ENCODE measurements around the gene PANK4. TPM values are rescaled to one million over a fixed set of nuclear protein-coding genes. Genes with fewer than 3 reads are reported as not detected.
"Not testable (repeated sequence)": the region's sequence is repeated elsewhere in the genome, so short reads cannot be mapped to it uniquely, and the experiment has no call there.

Gene PANK4
- total RNA-seq, 1 experiment from 2014 or later = 27.0 TPM

DNA sequence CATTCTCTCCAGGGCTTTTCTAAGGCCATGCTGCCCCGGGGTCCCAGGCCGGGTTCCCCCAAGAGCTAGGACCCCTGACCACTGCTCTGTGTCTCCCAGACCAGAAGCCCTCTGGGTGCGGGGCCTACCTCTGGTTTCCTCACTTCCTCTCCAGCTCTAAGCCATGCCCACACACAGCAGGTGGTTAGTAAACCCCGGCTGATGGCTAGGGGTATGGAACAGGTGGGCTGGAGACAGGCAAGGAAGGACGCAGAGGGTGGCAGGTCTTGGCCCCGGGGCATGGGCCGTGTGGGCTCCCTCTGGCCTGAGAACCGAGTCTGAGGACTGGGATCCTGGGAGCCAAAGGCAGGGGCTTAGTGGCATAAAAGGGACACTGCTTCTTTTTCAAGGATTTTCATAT, 66.2 kb downstream of the PANK4 start:
- H3K27me3 ChIP-seq (replicated peaks; ENCODE audit: control insufficient read depth, insufficient read depth, low read length) = no peaks in the 10 kb centered on the region
- no peak overlapping the region for H3K27ac Mint-ChIP-seq (ENCODE audit: unreplicated experiment)
- CTCF ChIA-PET = no interaction called here
- H3K4me3 Mint-ChIP-seq (ENCODE audit: unreplicated experiment) = no peak overlapping the region
- H3K4me1 ChIP-seq = no peaks in the 10 kb centered on the region
- no peak overlapping the region for H3K4me3 ChIP-seq (ENCODE audit: low read depth, low read length)
- DNase-seq = no peak
- H3K27me3 Mint-ChIP-seq (ENCODE audit: insufficient read depth, unreplicated experiment) = peaks cover 11% of the 10 kb centered on the region
- H3K36me3 ChIP-seq (ENCODE audit: control insufficient read depth, insufficient read depth, low read length) = no peaks in the 10 kb centered on the region
- H3K9me3 Mint-ChIP-seq (ENCODE audit: unreplicated experiment) = no peaks in the 10 kb centered on the region
- BruUV-seq (replicated peaks) = no TSS peak
- no peaks in the 10 kb centered on the region for H3K4me1 Mint-ChIP-seq (ENCODE audit: low read depth, unreplicated experiment)
- TF ChIP-seq CTCF (IDR thresholded peaks at IDR 0.05; ENCODE audit: insufficient read depth in 1 of 2, low read depth in 1 of 2, low read length in 1 of 2, severe bottlenecking in 1 of 2, unreplicated experiment in 1 of 2) = no peak
- intact Hi-C loops (cut with micrococcal nuclease; ENCODE audit: unreplicated experiment) = no loop called here
- no peaks in the 10 kb centered on the region for H3K36me3 Mint-ChIP-seq (ENCODE audit: insufficient read depth, unreplicated experiment)
- H3K9me3 ChIP-seq = no peaks in the 10 kb centered on the region
- POLR2A ChIA-PET = no interaction called here

DNA sequence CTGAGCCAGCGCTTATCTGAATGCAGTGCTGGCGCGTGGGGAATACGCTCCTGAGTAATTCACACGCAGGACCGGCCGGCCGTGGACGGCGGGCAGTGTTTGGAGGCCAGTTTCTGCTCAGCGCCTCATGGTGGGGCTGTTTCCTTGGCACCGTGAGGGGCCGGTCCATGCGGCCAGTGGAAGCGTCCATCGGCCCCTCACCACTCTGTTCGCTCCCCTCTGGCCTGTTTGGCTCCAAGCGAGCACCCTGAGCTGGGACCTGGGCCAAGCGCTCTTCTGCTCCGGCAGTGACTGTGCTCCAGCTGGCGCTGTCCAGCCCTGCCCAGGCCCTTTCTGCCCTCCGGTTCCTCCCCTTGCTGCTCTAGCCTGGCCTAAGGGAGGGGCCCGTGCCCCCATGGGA, 66.6 kb downstream of the PANK4 start:
- H3K4me1 Mint-ChIP-seq (ENCODE audit: low read depth, unreplicated experiment) = no peaks in the 10 kb centered on the region
- Histone ChIP-seq H3K27me3 (replicated peaks; ENCODE audit: control insufficient read depth, insufficient read depth, low read length) (no peaks in the 10 kb centered on the region), H3K4me3 (ENCODE audit: low read depth, low read length) (no peak overlapping the region), H3K4me1 (no peaks in the 10 kb centered on the region), H3K36me3 (ENCODE audit: control insufficient read depth, insufficient read depth, low read length) (no peaks in the 10 kb centered on the region), H3K9me3 (no peaks in the 10 kb centered on the region)
- ChIA-PET CTCF (no interaction called here), POLR2A (no interaction called here)
- intact Hi-C loops (cut with micrococcal nuclease; ENCODE audit: unreplicated experiment) = no loop called here
- H3K4me3 Mint-ChIP-seq (ENCODE audit: unreplicated experiment) = no peak overlapping the region
- DNase-seq = no peak
- no peak for TF ChIP-seq CTCF (IDR thresholded peaks at IDR 0.05; ENCODE audit: insufficient read depth in 1 of 2, low read depth in 1 of 2, low read length in 1 of 2, severe bottlenecking in 1 of 2, unreplicated experiment in 1 of 2)
- no peaks in the 10 kb centered on the region for H3K36me3 Mint-ChIP-seq (ENCODE audit: insufficient read depth, unreplicated experiment)
- BruUV-seq (replicated peaks) = no TSS peak
- H3K27ac Mint-ChIP-seq (ENCODE audit: unreplicated experiment) = no peak overlapping the region
- no peaks in the 10 kb centered on the region for H3K9me3 Mint-ChIP-seq (ENCODE audit: unreplicated experiment)
- H3K27me3 Mint-ChIP-seq (ENCODE audit: insufficient read depth, unreplicated experiment) = peaks cover 11% of the 10 kb centered on the region

GRCh38 chr1:2459102-2459753, 67.2 kb downstream of the PANK4 start:
- H3K9me3 ChIP-seq; BruUV-seq (replicated peaks); H3K4me3 ChIP-seq (ENCODE audit: low read depth, low read length); H3K27me3 Mint-ChIP-seq (ENCODE audit: insufficient read depth, unreplicated experiment); H3K36me3 ChIP-seq (ENCODE audit: control insufficient read depth, insufficient read depth, low read length); POLR2A ChIA-PET; H3K36me3 Mint-ChIP-seq (ENCODE audit: insufficient read depth, unreplicated experiment); intact Hi-C loops (cut with micrococcal nuclease; ENCODE audit: unreplicated experiment); CTCF ChIA-PET; H3K27me3 ChIP-seq (replicated peaks; ENCODE audit: control insufficient read depth, insufficient read depth, low read length); H3K27ac Mint-ChIP-seq (ENCODE audit: unreplicated experiment); H3K4me3 Mint-ChIP-seq (ENCODE audit: unreplicated experiment); H3K4me1 ChIP-seq; DNase-seq; H3K4me1 Mint-ChIP-seq (ENCODE audit: low read depth, unreplicated experiment); H3K9me3 Mint-ChIP-seq (ENCODE audit: unreplicated experiment): not testable (repeated sequence)

GRCh38 chr1:2458687-2459086, 67.7 kb downstream of the PANK4 start:
- Mint-ChIP-seq H3K9me3 (ENCODE audit: unreplicated experiment) (no peaks in the 10 kb centered on the region), H3K27me3 (ENCODE audit: insufficient read depth, unreplicated experiment) (peaks cover 4% of the 10 kb centered on the region), H3K27ac (ENCODE audit: unreplicated experiment) (no peak overlapping the region), H3K4me1 (ENCODE audit: low read depth, unreplicated experiment) (no peaks in the 10 kb centered on the region), H3K36me3 (ENCODE audit: insufficient read depth, unreplicated experiment) (no peaks in the 10 kb centered on the region), H3K4me3 (ENCODE audit: unreplicated experiment) (no peak overlapping the region)
- H3K9me3 ChIP-seq = no peaks in the 10 kb centered on the region
- intact Hi-C loops (cut with micrococcal nuclease; ENCODE audit: unreplicated experiment) = no loop called here
- ChIA-PET CTCF (no interaction called here), POLR2A (no interaction called here)
- no peak for TF ChIP-seq CTCF (IDR thresholded peaks at IDR 0.05; ENCODE audit: insufficient read depth in 1 of 2, low read depth in 1 of 2, low read length in 1 of 2, severe bottlenecking in 1 of 2, unreplicated experiment in 1 of 2)
- H3K27me3 ChIP-seq (replicated peaks; ENCODE audit: control insufficient read depth, insufficient read depth, low read length) = no peaks in the 10 kb centered on the region
- H3K36me3 ChIP-seq (ENCODE audit: control insufficient read depth, insufficient read depth, low read length) = no peaks in the 10 kb centered on the region
- no peak for DNase-seq
- BruUV-seq (replicated peaks) = no TSS peak
- H3K4me1 ChIP-seq = no peaks in the 10 kb centered on the region
- H3K4me3 ChIP-seq (ENCODE audit: low read depth, low read length) = no peak overlapping the region
